GM19240 (cell line): ENCODE measurements around the gene UROS.

Experiments used
- DNase-seq: peaks from one replicate; pipeline ENCODE4 v3.0.0; 2011; ENCODE audit warnings: low spot score; ENCODE audit not compliant: insufficient read length

The UROS gene

DNA sequence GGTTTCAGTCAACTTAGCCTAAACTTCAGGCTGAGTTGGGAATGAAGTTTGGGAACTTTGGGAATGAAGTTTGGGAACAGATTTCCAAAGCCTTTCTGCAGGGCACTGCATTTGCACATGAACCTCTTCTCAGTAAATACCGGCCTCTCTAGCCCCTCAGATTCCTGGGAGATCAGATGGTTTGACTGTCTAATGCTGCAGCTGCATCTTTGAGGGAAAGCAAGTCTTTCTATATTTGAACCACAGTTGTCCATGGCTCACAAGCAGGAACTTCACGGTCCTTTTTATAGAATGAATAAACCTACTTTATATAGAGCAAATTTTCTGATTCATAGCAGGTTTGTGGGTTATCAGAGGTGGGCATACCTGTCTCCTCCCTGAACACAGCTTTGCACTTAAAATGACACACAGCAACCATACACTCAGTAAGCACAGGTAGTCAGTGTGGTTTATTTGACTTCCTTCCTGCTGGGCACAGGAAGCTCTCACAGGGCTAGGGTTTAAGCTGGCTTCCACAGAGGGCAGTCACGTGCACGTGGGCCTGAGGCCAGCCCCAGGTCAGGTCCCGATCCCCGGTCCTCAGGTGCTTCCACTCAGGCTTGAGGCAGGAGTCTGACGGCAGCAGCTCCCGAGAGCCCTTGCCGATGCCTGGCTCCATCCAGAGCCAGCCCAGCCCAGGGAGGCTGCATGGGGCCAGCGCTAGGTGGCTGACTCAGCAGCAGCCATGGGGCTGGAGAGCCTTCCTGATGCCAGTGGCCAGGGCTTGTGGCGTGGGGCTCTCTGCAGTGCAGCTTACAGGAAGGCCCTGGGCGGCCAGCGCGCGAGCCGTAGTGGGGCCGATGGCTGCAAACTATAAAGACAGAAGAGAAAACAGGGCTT is 34.7 kb downstream of the UROS start:
- DNase-seq = no peak

DNA sequence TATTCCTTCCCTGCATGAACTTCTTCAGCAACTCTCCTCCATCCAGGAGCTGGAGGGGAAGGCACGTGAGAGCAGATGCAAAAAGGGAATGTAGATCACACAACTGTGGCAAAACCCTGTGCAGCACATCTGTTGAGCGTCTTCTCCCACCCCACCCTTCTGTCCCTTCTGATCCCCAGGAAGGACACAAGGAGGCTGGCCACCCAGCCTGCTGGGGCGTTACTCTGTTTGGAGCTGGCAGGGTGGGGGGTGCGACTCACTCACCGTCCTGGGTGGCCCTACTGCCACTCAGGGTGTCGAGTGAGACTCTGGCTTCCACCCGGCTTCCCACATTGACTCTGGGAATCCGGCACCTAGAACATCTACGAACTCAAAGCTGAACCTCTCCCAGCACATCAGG is 37.3 kb downstream of the UROS start:
- no peak for DNase-seq

DNA sequence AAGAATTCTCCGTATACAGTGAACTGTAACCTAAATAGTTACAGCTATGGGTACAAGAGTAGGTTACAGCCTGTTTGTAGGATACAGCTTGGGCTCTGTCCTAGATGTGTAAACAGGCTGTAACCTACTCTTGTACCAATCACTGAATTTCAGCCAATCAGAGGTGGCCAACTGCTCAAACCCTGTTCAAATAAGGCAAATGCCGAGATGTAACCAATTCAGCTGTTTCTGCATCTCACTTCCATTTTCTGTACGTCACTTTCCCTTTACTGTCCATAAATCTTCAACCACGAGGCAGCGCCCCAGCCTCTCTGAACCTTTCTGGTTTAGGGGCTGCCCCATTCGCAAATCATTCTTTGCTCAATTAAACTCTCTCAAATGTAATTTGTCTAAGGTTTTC is 39.1 kb downstream of the UROS start:
- DNase-seq = peak; percentile 23

DNA sequence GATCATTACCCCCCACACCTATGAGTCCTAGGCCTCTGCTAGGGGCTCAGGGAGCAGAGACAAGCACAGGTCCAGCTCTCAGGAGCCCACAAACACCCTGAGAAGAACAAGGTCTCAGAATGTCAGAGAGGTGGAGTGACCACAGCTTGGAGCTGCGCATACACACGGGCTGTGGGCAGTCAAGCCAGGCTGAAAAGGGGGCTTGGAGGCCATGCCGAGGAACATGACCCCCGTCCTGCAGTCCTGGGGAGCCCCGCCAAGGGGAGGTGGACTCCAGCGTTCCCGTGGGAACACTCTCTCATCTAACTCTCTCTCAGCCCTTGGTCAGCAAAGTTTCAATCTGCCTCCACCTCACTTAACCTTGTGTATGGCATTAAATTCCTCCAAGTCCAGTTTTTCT is 39.6 kb downstream of the UROS start:
- DNase-seq = no peak

DNA sequence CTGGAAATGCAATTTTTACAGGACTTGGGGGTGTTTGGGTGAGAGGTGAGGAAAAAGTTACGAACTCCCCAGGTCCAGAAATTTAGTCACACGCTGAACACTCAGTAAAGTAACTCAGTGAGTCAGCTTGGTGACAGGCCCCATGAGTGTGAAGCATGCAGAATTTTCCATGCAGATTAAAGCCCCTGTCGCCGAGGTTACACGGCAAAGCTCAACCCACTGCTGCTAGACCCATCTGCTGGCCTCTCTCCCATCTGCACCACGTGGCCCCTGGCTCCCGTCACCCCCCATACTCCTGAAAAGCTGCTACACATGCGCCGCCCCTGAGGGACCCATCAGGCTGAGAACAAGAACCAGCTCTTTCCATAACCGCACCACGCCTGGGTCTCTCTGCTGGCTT is 40.4 kb downstream of the UROS start:
- no peak for DNase-seq

DNA sequence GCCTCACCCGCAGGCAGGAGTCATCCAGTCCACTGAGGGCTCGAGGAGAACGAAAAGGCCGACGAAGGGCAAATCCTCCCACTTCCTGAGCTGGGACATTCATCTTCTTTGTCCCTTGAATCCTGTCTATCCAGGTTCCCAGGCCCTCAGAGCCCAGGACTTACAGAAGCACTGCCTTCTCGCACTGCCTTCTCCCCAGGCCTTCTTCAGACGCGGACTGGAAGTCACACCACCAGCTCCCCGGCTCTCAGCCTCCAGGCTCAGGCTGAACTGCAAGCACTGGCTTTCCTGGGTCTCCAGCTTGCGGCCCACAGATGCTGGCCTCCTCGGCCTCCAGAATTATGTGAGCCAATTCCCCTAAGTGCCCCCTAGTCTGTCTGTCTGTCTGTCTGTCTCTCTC is 41.0 kb downstream of the UROS start:
- no peak for DNase-seq

DNA sequence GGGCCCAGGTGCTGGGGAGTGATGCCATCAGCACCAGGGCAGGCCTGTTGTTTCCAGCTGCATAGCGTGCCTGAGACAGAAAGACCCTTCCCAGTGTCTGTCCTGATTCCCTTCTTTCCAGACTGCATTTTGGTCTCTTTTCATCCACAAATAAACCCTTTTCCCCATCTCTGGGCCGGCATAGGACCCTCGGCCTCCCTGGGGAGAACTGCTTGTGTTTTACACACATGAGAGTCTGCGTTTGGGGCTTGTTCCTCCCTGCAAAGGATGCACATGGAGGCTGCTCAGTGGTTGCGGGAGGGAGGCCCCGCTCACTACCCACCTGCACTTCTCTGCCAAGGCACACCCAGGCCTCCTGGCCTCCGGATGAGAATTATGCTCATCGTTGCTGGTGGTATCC is 41.7 kb downstream of the UROS start:
- DNase-seq = no peak

DNA sequence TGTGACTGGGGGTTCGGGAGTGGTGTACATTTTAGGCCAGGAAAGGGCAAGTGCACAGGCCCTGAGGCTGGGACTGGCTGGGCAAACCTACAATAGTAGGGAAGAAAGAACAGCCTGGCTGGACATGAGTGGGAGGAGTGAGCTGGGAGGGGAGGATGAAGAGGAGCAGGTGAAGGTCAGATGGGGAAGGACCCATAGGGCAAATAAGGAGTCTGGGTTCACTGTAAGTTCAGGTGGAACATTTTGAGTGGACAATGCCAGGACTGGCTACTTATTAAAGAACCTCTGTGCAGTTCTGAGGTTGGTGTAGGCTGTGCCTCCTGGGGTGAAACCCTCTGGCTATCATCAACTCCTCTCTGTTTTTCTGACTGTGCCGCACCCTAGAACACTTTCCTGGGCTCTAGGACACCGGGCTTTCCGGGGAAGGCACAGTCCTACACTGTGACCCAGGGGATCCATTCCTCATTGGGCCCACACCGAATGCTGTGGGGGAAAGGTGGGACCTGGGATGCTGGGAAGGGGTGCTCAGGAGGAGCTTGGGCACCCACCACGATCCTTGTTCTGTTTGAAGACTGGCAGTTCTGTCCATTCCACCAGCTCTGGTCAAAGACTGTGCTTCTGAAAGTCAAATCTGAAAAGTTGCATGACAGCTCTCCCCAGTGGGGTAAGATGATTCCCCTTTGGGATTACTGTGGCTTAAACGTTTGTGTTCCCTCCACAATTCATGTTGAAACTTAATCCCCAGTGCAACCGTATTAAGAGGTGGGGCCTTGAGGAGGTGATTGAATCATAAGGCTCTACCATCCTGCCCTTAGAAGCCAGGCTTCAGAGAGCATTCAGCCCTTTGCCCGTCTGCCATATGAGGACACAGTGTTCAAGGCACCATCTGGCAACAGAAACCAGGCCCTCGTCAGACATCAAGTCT is 43.4 kb downstream of the UROS start:
- no peak for DNase-seq

DNA sequence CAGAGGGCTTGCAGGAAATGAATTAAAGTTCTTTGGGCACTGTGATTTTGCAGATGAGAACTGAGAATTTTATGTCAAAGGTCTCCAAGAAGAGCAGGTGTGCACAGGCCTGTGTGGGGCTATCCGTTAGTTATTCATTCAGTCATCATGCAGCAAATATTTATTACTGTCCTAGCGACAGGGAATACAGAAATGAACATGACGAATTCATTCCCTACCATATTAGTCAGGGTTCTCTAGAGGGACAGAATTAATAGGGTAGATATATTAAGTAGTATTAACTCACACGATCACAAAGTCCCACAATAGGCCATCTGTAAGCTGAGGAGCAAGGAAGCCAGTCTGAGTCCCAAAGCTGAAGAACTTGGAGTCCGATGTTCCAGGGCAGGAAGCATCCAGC is 44.5 kb downstream of the UROS start:
- DNase-seq = no peak

DNA sequence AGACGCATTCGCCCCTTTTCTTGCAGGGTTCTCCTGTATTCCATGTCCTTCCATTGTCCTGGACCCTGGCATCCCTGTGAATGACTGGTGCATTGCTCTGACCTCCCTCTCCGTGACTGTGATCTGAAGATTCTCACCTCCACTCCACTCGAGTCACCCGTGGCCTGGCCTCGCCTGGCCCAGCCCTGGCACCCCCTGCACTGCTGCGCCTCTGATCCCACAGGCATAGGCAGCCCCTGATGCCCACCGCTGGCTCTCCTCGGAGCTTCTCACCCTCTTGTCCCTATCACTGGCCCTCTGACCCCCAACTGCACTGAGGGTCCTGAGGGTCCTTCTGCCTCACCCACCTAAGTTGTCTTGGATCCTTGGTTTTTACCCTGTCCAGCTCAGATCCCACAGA is 45.3 kb downstream of the UROS start:
- no peak for DNase-seq

DNA sequence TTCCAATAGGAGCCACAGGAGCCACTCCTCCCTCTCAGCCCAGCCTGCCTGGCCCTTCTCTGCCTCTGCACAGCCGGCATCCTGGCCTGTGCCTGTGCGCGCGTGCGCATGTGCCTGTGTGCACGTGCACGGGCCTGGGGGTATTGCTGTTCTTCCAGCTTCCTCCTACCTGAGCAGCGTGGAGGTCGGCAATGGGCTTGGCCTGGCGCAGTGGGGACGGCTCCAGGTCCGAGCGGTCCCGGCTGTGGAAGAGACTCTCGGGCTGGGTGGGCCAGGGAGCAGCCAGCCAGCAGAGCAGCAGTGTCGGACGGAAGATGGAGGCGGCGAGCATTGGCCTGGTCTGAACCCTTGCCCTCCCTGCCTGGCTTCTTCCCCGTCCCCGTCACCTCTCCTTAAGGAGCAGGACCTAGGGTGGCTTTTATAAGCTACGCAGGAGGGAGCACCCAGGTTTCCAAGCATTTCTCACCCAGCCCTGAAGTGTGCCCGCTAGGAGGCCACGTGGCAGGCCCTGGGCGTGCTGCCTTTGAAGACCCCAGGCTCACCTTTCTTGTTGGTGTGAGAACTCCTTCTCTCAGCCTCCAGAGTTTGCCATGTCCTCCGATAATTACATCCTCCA is 47.5 kb downstream of the UROS start, which contains the start of gene MMP21:
MMP21 (minus strand) TSS at position 331 of the 616 bp plus-strand sequence; CDS start at position 331, 0 bp downstream.
- DNase-seq = no peak

DNA sequence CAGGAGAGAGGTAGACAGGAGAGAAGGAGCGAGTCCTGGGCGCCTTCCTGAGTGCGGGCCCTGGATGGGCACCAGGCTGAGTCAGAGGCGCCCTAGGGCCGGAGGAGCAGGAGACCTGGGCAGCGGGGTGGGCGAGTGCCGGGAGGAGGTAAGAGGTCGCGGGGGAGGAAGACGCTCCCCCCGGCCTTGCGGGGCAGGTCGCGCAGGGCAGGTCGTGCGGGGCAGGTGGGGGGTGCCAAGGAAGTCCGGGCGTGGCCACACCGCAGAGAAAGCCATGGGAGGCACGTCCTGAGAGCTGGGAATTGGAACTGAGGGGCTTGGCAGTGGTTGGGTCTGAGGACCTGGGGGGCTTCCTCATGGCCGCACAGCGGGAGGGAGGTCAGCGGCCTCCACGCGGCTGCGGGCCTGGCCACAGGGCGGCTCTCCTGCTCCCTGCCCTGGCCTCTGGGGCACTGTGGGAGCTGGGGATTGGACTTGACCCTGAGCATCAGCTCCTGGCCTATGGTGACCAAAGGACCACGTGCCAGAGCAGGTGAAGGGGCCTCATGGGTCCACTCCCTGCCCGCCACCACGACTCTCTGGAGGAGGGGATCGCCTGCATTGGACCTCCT is 48.4 kb downstream of the UROS start:
- no peak for DNase-seq

DNA sequence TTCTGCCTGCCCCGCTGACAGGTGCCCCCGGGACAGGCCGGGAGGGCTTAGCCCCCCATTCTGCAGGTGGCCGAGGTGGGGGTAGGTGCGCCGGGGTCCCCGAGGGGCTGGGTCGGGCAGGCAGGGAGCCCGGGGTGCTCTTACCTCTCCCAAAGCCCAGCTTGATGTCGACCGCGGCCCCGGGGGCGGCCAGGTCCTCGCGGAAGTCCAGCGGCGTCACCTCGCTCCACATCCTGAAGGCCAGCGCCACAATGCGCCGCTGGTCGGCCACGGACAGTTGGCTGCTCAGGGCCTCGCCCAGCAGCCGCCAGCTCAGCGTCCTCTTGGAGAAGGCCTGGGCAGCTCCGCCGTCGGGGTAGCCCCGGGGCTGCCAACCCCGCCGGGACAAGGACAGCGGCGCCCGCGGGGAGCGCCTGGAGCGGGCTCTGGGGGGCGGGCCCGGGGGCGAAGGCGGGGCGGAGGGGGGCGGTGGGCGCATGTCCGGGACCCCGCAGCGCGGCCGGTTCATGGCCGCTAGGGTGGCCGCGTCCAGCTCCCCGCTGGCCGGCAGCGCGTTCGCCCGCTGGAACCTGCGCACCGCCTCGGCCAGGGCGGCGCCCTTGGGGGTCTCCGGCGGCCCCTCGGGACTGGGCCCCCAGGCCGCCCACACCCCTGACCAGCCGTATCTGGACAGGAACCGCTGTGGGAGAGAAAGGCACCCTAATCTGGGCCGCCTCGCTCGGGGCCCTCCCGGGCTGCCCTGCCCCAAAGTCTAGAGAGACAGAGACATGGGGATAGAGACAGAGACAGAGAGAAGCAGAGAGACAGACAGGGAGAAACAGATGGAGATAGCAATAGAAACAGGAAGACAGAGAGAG is 49.1 kb downstream of the UROS start:
- no peak for DNase-seq

DNA sequence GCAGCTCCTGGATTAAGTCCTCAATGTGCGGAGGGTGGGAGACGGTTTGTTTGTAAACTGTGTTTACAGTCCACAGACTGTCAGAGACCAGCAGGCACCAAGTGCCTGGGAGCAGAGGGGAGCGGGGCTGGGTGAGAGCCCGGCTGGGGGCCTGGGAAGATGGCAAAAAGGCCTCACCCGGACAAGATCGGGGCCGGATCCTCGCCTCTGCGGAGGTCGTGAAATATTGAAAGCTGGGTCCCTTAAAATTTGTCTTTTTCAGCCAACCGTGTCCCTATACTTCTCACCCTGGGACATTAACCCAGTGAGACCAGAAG is 50.2 kb downstream of the UROS start:
- no peak for DNase-seq

DNA sequence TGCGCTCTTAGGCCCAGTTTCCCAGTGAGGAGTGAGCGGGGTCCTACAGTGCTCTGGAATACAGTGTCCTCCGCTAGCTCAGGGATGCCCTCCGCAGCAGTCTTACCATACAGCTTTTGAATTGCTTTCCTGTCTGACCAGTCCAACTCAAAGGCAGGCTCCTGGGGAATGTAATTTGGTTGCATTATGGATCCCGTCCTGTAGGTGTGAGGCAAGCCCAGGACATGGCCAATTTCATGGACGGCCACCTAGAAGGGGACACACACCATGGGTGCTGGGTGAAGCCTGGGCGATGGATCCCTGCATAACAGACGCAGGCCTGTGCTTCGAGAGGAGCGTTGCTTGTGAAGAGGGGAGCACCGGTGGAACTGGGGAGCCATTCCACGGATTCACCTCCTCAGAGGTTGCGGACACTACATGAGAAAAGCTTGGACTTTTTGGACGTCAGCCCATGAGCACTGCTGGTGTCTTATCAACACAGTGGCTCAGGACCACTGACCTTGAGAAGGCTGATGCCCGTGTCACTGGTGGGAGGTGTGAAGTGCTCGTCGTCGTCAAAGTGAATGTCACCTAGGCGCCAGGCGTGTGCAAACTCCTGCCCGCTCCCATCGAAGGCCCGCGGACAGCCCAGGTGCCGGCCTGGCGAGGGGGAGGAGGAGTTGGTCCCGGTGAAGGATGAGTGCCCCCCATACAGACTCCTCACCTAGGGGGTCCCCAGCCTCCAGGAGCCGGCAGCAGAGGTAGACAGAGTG is 50.8 kb downstream of the UROS start:
- no peak for DNase-seq

DNA sequence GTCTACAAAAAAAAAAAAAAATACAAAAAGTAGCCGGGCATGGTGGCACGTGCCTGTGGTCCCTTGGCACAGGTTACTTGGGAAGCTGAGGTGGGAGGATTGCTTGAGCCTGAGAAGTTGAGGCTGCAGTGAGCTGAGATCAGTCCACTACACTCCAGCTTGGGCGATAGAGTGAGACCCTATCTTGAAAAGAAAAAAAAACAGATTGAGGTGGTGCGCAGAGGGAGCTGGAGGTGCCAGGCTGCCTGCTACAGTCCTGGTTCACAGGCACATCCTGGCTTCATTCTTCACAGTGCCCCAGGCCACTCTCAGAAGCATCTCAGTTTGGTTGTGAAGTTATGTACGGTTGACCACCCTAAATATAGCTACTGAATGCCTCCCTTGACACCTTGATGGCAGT is 52.2 kb downstream of the UROS start:
- DNase-seq = no peak

DNA sequence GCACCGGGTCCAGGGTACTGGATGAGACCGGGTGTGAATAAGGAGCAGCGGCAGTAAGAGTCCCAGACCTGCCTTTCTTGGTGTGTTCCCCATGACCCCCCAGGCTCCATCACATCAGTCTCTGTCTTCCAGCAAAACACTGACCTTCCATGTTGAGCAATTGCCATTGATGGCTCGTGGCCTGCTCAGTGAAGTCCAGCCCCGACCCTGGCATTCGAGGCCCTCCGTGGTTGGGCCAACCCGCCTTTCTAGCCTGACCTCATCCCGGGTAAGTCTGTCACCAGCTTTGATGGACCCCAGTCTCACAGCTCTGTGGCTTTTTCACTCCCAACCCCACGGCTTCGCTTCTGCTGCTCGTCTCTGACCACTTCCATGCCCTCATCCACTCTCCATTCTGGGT is 53.9 kb downstream of the UROS start:
- no peak for DNase-seq

DNA sequence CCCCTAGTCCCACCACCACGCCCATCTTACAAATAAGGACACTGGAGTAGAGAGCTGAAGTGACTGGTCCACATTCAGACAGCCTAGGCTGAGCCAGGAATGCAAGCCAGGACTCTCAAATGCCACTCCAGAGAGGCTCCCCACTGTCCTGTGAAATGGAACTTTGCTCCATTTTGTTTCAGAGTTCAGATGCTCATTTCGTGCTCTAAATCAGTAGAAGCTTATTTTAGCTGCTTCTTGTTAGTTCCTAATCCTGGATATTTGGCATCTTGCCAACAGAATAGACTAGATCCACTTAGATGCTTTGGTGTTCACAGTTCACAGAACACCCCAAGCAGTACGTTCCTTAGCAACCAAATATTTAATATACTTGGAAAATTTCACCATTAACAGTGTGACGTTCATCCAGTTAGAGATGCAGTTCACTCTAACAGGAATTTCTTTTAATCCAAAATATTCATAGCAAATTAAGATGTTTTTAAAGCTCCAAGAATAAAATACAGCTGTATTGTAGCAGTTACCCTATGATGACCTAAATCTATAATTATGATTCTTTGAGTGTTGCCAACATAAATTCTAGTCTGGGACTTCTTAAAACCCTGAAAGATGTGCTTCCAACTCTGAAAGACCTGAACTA is 54.7 kb downstream of the UROS start:
- no peak for DNase-seq

DNA sequence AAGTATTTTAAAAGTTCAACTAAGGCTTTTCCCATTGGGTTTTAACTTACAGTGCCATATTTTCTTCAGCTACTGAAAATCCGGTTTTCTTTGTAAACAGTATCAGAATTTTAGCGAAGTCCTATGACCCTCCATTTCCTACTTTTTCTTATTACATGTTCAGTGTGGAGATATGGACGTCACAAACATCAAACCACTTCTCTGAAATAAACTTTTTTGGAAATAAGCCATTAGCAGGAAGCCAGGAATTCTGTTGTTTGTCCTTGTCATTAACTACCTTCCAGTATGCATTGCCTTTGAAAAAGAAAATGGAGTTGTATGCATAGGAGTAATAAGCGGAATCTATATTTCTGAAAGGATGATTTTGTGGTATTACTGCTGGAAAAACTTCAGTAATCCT is 56.5 kb downstream of the UROS start:
- no peak for DNase-seq

DNA sequence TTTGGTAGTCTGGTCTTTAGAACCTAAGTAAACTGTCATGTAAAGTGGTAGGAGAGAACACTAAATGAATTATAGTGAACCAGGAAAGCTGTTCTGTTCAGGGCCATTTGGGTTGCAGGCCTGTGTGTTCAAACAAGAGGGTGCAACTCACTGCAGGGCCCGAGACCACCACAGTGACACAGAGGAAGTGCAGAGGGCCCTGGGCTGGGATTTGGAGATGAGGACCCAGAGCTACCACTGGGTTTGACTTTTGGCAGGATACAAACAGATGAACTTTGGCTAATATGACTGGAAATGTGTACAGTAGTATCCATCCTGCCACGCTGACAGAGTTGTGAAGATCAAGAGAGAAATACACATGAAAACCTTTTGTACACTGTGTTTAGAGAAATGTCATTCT is 57.2 kb downstream of the UROS start:
- DNase-seq = no peak
